HG03460 (cell line): ENCODE measurements around the gene ABTB2.
"Not testable (repeated sequence)": the region's sequence is repeated elsewhere in the genome, so short reads cannot be mapped to it uniquely, and the experiment has no call there.

Experiments
- ATAC-seq: cut with Tn5 transposase; IDR thresholded peaks from one replicate; pipeline ENCODE4 v1.9.1; 2021; ENCODE audit not compliant: unreplicated experiment

Gene ABTB2

DNA sequence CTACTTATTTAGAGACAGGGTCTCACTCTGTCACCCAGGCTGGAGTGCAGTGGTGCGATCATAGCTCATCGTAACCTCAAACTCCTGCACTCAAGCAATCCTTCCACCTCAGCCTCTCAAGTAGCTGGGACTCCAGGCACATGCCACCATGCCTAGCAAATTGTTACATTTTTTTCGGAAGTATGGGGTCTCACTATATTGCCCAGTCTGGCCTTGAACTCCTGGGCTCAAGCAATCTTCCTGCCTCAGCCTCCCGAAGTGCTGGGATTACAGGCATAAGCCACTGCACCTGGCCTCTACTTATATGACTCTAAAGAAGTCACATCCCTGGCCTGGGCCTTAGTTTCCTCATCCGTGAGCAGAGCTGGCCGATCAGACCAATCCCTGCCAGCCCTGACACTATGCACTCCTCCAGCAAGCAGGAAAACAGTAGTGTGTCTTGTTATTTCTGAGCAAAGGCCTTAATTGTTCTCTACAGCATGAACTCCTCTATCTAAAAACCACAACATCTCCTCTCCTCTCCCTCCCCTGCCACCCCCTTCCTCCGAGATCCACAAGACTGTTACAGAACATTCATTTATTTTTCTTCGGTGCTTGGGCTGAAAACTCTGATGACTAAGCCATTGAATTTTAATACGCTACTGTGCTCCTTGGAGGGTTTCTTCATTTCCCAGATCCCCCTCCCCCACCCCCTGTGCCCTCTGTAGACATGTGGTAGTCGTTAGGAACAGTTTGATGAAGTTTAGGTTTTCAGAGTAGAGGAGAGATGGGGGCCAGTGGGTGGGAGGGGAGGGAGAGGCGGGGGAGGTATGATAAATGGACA lies 91.5 kb downstream of the ABTB2 start:
- ATAC-seq: no peak

DNA sequence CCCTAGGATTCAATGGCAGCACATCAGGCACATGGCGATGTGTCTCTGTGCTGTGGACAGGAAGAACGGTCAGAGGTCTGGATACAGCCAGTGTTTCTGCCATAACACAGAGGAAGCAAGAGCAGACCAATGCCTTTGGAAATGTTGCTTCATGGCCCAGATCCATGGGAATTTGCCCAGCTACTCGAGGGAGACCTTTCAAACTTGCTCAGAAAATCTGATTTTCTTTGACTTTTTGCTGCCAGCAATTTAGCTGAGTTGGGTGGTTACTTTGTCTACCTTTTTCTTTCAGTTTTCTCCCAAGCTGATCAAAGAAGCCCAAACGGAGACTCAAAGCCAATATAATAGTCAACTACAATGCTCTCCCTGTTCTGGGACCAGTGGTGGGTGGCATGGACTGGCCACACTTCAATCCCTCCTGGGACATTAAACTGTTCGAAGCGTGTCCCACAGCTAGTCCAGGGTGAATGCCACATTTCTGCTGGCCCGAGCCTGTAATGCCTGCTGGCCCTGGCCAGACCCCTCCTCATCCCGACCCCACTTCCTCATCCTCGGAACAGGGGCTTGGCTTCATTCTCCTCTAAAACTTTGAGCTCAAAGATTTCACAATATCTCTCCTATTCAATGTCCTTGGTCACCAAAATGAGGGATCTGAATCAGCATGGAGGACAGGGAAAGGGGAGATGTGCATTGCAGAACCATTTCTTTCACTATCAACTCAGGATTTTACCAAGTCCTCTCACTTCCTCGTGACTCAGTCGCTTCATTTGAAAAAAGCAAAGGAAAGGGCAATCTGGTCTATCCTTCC lies 93.3 kb downstream of the ABTB2 start:
- no peak for ATAC-seq

DNA sequence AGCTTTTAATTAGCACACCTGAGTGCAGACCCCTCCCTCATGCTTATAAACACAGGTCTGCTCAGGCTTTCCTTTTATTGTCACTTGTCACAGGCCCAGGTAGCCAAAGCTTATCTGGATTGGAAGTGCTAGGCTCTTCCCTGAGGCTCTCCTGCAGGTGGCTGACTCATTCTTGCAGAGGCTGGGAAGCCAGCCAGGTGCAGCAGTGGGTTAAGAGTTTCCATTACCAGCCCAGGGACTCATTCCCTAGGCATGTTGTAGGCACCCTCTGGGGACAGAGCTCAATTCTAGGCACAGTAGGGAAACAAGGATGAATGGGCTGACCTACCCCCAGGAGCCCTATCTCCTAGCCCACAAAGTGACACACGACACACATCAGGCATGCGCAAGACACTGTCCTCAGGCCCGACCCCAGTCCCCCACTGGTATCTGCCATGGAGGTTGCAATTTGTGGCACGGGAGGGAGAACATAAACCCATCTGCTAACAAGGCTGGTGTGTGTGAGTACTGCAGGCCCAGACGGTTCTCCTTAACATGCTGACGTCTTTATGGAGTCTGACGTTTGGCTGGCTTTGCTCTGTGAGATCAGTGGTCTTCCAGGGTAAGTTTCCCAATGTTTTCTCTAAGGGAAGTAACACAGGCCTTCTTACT lies 94.2 kb downstream of the ABTB2 start:
- no peak for ATAC-seq

DNA sequence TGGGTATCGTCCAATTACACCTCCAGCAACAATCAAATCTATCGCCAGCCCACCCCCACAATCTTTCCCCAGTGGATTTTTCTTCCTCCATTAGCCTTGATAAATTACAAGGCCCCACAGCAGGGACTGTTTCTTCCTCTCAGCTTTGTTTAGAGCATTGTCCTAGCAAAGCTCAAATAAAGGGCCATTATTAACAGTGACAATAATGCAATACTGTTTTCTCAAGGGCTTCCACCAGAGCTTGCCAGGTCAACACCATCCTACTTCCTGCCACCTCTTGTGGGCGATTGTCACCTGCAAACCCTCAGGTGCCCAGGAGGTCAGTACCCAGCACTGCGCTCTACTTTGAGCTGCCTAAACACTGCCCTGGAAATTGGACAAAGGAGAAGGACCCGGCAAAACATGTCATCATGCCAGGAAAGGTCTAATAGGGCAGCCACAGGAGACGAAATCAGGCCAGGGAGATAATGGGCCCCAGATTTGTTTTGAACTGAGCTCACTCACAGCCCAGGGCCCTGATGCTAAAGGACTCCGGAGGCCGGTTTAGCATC lies 95.2 kb downstream of the ABTB2 start:
- ATAC-seq: no peak

DNA sequence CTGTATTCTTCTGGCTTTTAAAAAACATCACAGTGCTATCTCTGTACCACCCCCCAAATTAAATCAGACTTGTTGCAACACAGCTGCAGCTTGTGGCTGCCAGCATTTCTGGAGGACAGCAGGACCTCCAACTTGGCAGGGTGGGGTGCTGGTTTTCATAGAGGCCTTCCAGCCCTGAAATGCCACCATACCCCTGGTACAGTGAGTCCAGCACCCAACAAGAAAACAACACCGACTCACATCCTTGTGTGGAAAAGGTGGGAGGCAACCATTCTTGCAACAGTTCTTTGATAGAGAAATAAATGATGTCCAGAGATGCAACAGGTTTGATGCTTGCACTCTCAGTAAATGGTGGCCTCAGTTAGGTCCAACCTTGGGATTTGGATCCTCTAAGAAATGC lies 96.0 kb downstream of the ABTB2 start:
- ATAC-seq: no peak

DNA sequence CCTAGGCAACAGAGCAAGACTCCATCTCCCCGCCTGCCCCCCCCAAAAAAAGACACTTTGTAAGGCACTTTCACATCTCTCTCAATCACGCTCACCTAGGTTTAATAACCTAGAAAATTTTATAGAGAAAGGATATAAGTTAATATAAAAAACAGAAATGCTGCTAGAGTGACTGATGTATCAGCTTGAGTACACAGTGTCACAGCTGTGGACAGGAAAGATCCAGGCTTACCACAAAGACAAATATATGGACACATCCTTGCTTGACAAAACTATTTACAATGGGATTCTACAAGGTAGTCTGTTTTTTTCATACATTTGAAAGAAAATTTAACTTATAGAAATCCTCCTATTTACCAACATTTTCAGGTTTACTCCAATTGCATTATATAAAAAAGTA lies 96.7 kb downstream of the ABTB2 start:
- no peak for ATAC-seq

DNA sequence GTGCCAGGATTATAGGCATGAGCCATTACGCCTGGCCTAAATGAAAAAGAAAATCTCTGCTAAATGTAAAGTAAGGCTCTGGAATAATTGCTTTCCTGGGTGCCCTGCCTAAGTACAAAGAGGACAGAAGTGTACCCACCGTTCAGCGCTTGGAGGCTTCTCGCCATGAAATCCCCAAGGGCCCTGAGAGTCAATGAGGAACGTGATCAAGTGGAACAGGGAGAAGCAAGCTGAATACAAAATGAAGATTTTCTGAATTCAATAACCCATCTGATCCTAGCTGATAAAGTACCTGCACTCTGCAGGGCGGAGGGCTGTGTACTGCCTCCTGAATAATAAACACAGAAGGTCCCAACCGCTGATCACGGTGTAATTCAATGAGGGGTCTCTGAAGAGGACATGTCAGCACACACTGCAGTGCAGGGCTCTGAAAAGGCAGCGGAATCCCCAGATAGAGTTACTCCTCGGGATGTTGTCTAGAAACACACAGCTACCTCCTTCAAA lies 97.7 kb downstream of the ABTB2 start:
- ATAC-seq: no peak

DNA sequence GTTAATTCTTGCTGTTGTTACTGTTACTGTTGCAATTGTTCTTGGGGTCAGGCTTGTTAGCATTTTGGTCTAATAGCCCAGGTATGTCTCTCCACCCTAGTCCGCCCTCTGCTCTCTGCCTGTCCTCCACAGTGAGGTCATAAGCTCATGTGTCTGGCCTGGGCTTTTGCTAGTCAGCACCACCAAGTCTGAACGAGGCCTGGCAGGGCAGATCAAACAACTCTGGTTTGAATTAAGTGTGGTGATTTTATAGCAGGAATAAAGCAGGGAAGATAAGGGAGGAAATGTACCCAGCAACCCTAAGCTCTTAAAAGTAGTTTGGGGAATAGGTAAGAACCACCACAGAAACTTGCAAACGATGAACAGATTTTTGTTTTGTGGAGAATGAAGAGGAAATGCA lies 98.7 kb downstream of the ABTB2 start:
- ATAC-seq: no peak

DNA sequence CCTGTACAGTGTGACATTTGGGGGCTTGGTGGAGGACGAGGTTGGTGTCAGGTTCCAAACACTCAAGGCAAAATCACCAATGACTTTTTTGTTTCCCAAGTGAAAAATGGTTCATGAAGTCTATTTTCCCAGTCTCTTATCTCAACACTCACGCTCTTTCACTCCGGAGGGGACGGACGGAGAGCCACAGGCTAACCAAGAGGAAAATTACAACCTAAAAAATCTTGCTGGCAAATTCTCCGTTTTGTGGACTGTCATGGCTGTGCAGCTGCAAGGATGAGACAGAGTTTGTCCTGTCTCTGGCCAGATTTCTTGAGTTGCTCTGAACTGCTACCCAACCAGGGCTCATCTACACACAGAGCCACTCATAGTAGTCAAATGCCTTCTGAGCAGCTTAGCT lies 101.2 kb downstream of the ABTB2 start:
- ATAC-seq: no peak

DNA sequence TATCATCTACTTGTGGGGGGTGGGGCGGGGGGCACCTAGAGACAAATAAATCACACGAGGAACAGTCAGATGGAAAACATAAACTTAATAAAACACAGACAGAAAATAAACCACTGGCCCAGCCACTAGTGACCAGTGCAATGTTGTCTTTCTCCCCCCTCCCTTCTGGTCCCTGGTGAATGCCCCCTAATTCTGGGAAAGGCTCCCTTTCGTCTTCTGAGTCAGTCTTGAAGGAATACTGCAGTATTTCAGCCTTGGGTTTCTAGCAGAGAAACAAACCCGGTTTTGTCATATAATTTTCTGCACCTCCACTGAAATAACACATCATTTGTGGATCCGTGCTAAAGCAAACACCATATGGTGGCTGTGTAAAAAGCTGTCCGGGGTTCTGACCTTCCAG lies 101.7 kb downstream of the ABTB2 start:
- no peak for ATAC-seq

DNA sequence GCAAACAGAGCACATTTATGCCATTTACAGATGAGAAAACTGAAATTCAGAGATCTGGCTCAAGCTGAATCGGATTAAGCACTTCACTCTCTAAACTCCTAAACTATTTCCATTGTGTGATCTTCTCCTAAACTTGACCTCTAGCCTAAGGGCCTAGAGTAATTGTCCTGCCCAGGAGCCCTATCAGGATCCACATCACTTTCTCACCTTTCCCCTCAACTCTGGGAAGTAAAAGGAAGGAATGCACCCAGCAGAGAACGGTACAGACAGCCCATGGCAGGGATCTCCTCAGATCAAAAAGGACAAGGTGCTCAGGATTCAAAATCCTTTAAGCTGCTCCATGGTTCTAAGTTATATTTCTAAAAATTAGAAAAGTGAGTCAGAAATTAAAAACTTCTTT lies 102.7 kb downstream of the ABTB2 start:
- ATAC-seq: no peak

DNA sequence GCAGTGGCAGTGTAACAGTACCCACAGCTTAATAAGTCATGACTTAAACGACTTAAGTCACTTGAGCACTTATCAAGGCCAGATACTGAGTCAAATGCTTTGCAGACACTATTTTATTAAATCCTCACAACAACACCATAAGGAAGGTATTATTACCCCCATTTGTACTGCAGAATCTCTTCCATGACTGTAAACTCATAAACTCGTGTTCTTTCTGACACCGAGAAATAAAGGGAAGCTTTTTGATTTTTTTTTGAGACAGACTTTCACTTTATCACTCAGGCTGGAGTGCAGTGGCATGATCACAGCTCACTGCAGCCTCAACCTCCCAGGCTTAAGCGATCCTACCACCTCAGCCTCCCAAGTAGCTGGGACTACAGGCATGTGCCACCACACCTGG lies 103.8 kb downstream of the ABTB2 start:
- ATAC-seq: no peak

DNA sequence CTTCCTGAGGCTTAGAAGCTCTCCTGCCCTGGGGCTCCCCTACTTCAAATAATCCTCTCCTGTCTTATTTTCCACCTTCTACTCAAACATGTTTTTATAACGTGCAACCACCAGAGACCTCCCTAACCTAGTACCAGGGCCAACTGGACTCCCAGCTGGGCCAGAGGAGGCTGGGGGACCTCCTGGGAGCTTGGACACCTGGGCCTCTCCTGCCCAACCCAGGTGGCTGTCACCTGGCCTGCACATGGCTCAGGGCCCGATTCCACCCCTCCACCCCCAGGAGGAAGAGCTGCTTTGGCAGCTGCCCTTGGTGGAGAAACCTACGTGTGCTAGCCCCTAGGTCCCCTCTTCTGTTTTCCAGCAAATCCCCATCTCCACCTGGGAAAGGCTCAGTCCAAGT lies 105.2 kb downstream of the ABTB2 start:
- no peak for ATAC-seq

DNA sequence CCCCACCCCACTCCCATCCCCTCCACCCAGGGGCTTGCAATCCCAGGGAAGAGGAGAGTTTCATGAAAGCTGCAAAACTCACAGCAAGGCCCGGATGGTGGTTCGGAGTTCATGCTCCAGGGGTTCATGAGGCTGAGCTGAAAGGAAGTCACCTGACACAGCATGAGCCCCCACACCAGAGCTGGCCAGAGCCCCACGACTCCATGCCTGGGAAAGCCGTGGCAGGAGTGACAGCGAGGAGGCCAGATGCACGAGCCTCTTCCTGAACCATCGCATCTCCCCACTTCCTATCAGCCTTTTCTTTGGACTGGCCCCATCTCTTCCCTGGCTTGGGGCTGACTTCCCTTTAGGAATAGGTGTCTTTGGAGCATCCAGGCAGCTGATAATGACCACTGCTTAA lies 105.8 kb downstream of the ABTB2 start:
- no peak for ATAC-seq

DNA sequence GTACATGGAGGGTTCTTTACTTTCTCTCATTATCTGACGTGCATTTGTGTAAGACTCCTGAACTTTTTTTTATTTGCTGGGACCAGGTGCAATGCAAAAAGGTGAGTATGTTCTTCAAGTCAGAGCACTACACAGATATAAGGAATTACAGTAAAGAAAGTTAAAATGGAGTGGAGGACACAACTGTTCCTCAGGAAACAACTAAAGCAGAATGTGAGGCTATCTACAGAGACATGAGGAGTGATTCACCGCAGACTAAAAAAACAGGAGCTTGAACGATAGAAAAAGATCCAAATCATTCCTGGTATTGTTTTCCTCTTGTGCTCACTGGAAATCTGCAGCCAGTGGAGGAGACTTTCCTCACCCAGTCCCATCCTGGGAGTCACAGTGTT lies 106.2 kb downstream of the ABTB2 start:
- no peak for ATAC-seq

DNA sequence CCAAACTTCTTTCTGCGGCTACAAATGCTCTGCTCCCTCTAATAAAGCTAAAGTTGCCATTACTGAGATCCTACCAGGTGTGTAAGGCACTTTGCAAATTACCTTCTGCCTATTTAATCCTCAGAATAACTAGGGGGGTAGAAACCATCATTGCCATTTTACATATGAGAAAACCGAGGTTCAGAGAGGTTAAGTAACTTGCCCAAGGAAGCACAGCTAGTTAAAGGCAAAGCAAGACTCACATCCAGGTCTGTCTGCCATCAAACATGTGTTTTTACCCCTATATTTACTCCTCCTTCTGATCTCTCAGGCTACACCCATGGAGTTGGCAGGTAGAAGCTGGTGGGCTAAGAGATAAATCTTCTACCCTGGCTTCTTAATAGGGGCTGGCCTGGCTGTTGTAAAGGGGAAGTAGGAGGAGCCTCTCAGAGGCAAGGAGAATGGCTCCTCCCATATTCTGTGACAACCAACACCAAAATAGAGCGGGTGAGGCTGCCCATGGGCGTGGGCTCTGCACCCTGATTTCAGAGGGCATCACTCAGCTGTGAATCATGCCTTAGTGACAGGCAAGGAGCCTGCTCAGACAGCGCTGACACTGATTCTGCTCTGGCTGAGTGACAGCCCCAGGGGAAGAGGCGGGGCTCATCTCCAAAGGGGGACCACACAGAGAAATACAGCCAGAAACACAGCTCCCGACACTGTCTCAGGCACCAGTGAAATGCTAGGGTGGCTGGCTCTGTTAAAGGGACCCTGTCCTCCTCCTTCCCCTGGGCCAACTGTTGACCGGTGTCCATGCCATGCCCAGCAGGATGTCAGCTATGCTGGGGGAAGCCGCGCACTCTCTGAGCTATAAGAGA lies 106.8 kb downstream of the ABTB2 start:
- peak; percentile 74 for ATAC-seq

DNA sequence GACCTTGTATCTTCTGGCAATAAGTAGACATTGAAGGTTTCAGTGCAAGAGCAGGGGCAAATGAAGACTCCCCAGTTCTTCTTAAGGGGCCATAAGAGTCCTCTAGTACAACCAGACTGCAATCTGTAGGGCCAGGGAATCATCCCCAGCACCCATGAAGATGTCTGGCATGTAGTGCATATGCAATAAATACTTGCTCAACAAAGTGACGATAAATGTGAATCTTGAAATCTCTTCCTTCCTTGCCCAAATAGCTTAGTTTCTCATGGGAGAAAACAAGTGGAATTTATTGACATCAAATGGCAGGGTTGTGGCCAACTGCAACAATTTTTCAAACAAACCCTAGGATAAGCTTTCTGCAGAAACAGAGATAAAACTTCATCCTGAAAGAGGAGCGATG lies 107.6 kb downstream of the ABTB2 start:
- ATAC-seq: no peak

DNA sequence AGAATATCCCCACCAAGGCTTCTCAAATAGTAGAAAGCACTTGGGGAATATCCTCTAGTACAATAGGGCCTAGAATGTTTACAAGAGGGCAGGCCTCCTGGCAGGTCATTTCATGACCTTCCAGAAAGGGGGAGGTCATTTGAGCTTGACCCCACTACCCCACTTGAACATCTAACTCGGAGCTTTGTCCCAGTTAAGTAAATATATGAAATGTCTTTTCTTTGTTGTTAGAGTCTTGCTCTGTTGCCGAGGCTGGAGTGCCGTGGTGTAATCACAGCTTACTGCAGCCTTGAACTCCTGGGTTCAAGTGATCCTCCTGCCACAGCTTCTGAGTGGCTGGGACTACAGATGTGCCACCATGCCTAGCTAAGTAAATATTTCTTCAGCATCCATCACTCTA lies 108.4 kb downstream of the ABTB2 start:
- no peak for ATAC-seq

DNA sequence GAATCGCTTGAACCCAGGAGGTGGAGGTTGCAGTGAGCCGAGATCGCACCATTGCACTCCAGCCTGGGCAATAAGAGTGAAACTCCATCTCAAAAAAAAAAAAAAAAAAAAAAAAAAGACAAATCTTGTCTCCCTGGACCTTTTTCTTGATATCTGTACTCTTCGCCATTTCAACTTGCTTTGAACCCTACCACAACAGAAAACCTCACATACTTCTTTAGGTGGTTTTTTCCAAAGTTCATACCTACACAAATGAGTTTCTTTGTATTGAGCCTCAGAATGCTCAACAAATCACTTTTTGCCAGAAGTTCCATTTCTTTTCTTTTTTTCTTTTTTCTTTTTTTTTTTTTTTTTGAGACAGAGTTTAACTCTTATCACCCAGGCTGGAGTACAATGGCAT lies 111.3 kb downstream of the ABTB2 start:
- ATAC-seq: not testable (repeated sequence)

DNA sequence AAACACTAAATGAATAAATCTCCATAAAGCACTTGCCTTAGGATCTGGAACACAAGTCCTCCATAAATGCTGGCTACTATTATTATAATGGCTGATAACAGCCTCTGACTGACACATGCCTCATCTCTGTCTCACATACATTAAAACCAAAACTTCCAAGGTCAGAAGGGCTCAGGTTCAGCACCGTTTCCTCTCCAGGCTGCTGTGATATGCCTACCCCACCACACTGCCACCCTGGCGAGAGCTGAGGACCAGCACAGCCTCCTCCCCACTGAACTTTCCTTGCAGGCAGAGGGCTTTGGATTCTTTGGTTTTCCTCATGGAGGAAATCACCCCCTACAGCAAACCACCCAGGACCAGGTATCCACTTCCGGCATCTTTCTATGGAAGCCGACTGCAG lies 112.8 kb downstream of the ABTB2 start:
- no peak for ATAC-seq
